Fibroblast of skin of right quadriceps (primary cell): Measurements from ENCODE around the gene FBLN1.
"Not testable (repeated sequence)": the region's sequence is repeated elsewhere in the genome, so short reads cannot be mapped to it uniquely, and the experiment has no call there.

Source experiments
- DNase-seq: peaks from one replicate; pipeline ENCODE4 v3.0.0-alpha.2; 2013

Gene FBLN1

DNA sequence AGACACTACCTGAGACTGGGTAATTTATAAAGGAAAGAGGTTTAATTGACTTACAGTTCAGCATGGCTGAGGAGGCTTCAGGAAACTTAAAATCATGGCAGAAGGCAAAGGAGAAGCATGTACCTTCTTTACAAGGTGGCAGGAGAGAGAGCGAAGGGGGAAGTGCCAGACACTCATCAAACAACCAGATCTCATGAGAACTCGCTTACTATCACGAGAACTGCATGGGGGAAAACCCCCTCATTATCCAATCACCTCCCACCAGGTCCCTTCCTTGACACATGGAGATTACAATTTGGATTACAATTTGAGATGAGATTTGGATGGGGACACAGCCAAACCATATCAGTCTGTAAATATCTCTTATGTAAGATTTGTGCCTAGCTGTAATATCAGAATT lies 118.0 kb downstream of the FBLN1 start:
- DNase-seq, result no peak

DNA sequence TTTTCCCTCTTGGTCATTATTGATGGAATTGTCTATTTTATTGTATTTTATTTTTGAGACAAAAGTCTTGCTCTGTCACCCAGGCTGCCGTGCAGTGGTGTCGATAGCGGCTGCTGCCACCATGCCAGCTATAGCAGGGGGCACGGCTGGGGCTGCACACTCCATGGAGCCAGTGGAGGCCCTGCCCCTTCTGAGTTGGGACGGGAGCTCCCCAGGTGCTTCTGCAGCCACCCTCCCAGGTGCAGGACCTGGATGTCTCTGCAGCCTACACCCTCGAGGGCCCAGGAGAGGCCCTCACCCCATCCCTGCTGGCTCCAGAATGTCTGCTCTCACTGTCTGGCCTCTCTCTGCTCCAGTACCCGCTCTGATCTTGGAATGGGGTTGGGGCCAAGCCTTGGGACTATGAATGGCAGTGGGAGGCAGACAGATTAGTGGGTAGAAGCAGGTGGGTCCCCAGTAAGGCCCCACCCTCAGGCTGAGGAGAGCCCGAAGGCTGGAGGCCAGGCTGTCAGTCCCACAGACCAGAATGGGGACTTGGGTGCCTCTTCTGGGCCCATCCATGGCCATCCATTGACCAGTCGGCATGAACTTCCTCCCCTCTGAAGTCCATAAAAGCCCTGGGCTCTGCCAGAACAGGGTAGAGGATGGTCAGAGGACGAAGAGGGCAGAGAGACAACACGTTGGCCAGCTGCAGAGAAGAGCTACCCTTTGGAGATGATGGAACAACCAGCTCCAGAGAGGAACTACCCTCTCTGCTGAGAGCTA lies 119.3 kb downstream of the FBLN1 start:
- DNase-seq, result no peak

DNA sequence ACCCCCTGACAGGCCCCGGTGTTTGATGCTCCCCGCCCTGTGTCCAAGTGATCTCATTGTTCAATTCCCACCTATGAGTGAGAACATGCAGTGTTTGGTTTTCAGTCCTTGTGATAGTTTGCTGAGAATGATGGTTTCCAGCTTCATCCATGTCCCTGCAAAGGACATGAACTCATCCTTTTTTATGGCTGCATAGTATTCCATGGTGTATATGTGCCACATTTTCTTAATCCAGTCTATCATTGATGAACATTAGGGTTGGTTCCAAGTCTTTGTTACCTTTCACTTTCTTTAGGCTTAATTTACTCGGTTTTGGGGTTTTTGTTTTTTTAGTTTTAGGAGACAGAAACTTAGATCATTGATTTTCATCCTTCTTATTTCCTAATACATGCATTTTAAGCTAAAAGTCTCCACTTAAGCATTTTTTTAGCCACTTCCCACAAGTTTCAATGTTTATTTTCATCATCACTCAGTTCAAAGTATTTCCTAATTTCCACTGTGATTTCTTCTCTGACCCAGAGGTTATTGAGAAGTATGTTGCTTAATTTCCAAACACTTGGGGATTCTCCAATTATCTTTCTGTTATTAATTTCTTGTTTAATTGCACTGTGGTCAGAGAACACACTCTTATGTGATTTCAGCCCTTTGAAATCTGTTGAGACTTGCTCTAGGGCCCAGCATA lies 120.9 kb downstream of the FBLN1 start:
- DNase-seq, result not testable (repeated sequence)

GRCh38 chr22:45626198-45626651 lies 123.5 kb downstream of the FBLN1 start:
- no peak for DNase-seq

GRCh38 chr22:45627489-45628233 lies 125.0 kb downstream of the FBLN1 start:
- no peak for DNase-seq

DNA sequence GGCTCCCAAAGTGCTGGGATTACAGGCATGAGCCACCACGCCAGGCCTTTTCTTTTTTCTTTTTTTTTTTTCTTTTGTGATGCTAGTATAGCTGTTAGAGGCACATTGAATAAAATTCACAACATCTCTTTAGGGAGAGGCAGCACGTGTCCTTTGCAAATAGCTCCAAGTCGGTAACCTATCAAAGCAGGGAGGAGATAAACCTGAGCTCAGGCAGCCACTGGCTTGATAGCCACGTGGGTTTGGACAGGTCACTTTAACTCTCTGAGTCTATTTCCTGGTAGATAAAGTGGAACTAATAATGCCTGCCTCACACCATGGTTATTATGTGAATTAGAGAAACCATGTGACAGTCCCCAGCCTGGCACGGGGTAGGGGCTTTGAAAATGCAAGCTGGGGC lies 125.8 kb downstream of the FBLN1 start:
- DNase-seq, result no peak

GRCh38 chr22:45629469-45630089 lies 126.9 kb downstream of the FBLN1 start:
- no peak for DNase-seq

- no peak for DNase-seq
Measured at GRCh38 chr22:45630436-45630835, 127.8 kb downstream of the FBLN1 start.

DNA sequence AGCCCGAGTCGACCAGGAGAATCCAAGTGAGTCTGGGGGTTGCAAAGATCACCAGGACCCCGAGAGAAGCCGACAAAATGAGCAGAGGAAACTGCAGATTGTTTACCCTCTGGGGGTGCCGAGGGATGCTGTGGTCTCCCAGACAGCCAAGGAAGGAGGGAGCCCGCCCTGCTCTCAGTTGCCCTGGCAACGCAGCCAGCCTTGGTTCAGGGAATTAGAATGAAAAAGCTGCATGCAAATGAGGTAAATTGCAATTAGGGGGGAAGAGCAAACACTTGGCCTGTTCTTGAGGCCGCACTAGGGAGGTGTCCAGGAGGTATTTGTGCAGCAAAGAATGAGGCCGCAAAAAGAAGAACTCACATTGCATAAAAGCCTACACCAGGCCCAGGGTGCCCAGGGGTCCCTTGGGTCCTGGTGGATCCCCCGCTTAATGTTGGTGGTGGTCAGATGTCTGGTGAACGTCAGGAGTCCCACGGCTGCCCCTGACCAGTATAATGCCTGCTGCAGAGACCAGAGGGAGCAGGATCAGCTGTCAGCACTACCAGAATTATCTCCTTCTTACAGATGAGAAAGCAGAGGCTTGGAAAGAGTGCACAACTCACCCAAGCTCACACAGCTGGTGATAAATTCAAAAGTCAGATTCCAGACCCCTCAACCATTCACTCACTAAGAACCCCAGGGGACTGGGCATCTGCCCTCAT lies 128.6 kb downstream of the FBLN1 start:
- no peak for DNase-seq

GRCh38 chr22:45631841-45632238 lies 129.2 kb downstream of the FBLN1 start:
- DNase-seq, result no peak

DNA sequence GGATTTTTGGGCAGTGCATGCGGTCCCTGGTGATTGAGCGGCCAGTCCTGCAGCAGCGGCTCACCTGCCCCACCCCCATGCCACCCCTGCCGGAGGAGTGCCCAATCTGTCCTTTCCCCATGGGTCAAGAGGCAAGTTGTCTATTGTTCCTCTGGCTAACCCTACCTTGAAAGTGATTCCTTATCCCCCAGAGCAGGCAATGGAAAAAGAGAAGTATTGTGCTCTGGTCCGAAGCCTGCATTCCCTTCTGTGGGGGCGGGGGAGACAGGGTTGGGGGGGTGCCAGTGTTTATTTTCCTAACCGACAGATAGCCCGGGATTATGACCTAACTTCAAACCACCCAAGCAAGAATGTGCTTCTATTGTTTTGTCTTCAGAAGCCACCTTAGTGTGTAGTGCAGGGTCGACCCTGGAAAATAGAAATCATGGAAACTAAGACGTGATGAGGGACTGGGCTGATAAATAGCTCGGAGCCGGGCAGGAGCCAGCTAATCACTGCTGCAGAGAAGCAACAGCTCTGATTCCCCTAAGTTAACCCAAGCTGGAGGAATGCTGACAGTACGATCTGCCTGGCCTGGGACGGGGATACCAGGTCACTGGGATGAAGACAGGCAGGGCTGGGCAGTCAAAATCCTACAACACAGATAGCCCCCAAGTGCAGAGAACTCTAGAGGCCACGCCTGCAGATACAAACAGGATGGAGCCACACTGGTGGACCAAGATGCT lies 130.3 kb downstream of the FBLN1 start:
- DNase-seq, result no peak

- no peak for DNase-seq
Measured at GRCh38 chr22:45636683-45637082, 134.0 kb downstream of the FBLN1 start.

DNA sequence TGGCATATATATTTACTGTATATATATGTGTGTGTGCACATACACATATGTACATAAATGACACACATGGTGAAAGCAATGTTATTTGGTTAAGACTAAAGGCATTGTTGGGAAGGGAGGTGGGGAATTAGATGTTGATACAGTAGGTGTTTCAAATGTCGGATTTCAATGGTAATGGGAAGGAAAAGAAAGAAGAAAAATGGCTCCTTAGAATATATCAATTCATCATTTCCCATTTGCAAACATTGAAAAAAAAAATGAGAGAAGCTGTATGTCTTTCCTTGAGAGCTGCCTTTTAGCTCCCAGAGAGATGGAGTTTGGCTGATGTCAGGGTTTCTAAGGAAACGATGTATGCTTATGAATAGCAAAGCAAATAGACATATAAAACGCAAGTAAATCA lies 135.5 kb downstream of the FBLN1 start:
- no peak for DNase-seq

GRCh38 chr22:45638834-45639746 lies 136.4 kb downstream of the FBLN1 start:
- no peak for DNase-seq

DNA sequence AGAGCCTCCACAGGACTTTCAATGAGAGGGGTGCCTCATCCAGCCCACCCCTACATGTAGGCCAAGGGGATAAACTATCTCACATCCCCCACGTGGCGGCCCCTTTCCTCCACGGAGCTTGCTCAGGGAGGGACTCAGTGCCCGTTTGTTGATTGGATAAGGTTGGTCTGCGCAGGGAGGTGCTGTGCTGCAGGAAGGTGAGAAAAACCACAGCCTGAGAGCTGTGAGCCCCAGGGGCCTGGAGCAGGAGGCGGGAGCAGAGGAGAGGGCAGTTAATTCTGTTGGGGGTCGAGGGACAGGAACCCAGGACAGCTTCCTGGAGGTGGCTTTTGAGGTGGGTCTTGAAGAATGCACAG lies 137.0 kb downstream of the FBLN1 start:
- DNase-seq, result no peak

DNA sequence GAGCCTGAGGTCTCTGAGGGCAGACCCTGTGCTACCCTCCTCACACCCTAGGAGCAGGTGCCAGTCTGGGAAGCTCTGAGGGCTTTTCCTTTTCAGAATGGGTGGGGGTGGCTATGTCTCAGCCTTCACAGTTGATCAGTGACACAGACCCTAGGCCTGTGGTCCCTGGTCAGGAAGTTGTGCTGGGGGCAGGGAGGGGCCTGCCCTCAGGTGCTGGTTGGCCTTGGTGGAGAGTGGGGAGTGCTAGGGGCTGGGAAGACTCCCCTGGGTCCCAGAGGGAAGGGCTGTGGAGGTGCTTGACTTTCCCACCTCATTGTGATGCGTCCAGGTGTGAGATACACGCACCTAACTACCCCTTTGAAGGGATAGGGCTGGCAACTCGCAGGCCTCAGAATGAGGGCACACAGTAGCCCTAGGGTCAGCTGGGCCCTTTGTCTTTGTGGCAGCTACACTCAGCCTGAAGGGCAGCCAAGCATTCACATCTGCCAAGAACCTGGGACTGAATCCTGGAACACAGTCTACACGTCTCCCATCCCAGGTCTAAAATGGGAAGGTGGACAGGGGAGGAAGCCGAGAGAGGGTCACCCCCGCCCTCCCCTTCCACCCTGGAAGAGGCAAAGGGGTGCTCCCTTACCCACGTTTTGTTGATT lies 137.7 kb downstream of the FBLN1 start:
- DNase-seq, result no peak

- no peak for DNase-seq
Measured at GRCh38 chr22:45640941-45641621, 138.4 kb downstream of the FBLN1 start.

DNA sequence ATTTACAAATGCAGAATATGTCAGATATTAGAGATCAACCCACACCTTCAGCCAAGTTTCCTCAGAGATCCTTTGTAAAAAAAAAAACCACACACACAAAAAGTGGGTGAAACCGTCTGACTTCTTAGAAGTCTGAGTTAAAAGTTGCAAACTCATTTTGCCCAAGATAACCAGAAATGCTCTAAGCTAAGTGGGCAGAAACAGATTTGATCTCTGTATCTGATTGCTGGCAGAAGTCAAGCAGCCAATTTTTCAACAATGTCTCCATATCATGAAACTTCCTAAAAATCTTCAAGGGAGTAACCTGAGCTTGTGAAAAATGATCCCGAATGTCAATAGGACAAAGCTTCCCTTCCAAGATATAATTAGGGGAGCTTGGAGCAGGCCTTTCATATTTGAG lies 140.3 kb downstream of the FBLN1 start:
- no peak for DNase-seq

DNA sequence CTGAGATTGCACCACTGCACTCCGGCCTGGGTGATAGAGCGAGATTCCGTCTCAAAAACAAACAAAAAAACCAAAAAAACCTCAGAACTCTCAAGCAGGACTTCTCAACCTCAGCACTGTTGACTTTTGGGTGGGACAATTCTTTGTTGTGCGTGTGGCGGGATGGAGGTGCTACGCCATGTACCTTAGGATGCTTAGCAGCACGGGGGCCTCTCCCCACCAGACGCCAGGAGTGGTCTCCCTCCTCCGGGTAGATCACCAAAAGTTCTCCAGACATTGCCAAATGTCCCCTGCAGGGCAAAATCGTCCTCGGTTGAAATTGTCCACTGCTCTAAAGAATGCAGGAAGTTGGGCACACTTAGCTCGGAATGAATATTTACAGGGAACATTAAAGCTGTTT lies 142.0 kb downstream of the FBLN1 start:
- no peak for DNase-seq

DNA sequence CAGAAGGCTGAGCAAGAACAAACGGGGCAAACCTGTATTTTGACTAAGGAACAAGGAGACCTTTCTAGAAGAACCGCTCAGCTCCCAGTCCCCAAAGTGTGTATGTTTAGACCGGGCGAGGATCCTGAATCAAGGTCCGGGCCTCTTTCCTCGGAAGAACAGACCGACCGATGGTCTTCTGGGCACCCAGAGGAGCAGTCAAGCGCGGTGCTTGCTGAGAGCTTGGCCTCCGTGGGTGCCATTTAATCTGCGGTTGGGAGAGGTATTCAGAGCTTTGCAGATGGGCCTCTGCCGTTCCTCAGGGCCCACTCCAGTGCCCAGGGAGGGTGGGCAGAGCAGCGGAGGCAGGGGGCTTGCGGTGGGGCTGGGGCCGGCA lies 142.5 kb downstream of the FBLN1 start:
- no peak for DNase-seq
